ENCODE results near the gene MCM3. TPM values are rescaled to one million over a fixed set of nuclear protein-coding genes. Genes with fewer than 3 reads are reported as not detected.
A peak's percentile ranks its signal among the peaks of the same experiment; 100 is the strongest.

The MCM3 gene
- total RNA-seq, 1 experiment from 2014 or later, result 209 TPM

DNA sequence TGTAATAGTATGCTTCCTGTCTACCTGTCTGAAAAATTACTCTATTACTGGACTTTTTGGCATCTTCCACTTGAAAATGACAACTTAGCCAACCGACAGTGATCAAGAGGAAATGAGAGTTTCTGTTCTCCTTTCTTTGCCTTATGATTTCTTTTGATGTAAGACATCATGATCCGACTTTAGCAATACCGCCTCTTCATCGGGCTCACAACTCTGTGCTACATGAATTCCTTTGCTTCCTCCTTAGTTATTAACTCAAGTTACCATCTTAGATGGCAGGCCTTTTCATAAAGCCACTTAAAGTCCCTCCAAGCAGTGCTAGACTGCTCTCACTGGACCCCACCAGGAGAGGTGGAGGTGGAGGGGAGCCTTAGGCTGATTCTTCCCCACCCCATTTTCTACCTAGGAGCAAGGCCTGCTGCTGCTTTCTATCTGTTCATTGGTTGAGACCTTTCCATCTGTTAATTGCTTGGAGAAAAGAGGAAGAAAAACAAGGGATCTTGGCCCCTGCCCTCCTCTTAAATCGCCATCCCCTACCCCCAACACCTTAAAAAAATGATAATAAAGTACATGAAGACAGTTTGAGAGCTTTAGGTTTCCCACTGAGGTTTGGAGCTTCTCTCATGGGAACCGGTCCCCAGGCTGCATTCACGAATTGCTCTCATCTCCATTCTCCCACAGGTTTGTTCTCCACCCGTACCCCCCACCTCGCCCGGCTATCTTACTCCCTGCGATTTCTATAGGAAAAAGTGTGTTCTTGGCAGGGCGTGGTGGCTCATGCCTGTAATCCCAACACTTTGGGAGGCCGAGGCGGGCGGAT is 21.6 kb upstream of the MCM3 start:
- in situ Hi-C loops (cut with HindIII; ENCODE audit: low pct_unique_long_range_greater_than_20kb, low sequenced_read_pairs), result no loop called here
- no peak for DNase-seq (ENCODE audit: low read depth)

DNA sequence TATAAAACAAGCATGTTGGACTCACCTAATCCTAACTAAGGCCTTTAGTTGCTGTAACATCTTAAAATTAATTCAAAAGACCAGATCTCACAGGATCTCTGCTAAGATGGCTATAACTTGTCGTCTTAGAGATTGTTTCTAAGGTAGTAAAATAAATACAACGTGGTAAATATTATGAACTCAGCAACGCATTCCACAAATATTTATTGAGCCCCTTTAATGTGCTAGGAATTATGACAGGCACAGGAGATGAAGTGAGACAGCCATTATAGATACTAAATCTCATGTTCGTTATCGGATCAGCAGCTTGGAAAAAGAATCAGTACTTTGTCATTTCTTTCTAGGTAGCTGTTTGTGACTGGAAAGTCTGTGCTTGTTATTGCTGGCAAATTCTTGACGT is 20.9 kb upstream of the MCM3 start:
- in situ Hi-C loops (cut with HindIII; ENCODE audit: low pct_unique_long_range_greater_than_20kb, low sequenced_read_pairs), result no loop called here
- no peak for DNase-seq (ENCODE audit: low read depth)

DNA sequence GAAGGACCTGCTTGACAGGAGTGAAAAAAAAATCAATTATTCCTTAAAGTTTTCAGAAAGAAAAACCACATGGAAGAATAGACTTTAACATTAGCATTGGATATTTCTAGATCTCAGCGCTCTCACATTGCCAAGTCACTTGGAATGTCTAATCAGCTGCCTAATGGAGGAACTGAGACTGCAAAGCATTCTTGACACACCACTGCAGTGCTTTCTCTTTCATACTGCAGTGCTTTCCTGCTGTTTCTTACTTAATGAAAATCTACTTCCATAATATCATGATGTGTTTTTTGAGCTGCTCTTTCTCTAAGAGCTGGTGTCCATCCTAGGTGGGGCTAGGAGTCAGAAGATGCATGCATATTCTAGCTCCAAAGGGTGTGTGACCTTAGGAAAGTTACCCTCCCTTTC is 20.4 kb upstream of the MCM3 start:
- no peak for DNase-seq (ENCODE audit: low read depth)
- in situ Hi-C loops (cut with HindIII; ENCODE audit: low pct_unique_long_range_greater_than_20kb, low sequenced_read_pairs), result no loop called here

- in situ Hi-C loops (cut with HindIII; ENCODE audit: low pct_unique_long_range_greater_than_20kb, low sequenced_read_pairs), result no loop called here
- no peak for DNase-seq (ENCODE audit: low read depth)
Measured at GRCh38 chr6:52303178-52303577, 18.6 kb upstream of the MCM3 start.

DNA sequence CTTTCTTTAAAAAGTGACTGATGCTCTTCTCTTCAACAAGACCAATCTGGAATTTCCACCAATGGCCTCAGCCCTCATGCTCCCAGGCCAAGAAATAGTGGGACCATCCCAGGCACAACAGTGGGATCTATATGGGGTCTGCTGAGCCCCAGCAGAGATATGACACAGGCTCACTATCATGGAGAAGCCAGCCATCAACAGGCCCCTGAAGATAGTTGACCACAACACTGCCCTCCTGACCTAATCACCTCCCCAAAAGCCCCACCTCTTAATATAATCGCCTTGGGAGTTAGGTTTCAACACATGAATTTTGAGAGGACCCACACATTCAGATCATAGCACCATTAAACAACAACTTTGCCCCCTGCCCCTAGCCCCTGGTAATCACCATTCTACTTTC is 16.8 kb upstream of the MCM3 start:
- no peak for DNase-seq (ENCODE audit: low read depth)
- in situ Hi-C loops (cut with HindIII; ENCODE audit: low pct_unique_long_range_greater_than_20kb, low sequenced_read_pairs), result no loop called here

GRCh38 chr6:52300489-52300931 is 16.0 kb upstream of the MCM3 start:
- no peak for DNase-seq (ENCODE audit: low read depth)
- in situ Hi-C loops (cut with HindIII; ENCODE audit: low pct_unique_long_range_greater_than_20kb, low sequenced_read_pairs), result no loop called here

DNA sequence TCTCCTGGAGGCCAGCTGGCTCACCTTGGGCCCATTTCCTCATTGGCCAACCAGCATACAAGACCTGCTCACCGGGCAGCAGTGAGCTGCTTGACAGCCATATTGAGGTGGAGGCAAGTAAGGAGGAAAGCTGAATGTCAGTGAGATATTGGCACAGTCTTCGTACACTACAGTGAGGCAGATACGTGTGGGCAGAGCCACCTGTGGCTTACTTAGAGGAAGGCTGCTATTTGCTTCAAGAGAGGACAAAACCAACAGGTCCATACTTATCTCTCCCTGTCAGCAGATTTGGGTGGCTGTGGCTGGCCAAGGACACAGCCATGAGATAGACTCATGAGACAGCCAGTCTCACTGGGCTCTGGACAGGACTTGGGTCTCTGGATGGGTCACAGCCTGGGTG is 15.1 kb upstream of the MCM3 start:
- no peak for DNase-seq (ENCODE audit: low read depth)
- in situ Hi-C loops (cut with HindIII; ENCODE audit: low pct_unique_long_range_greater_than_20kb, low sequenced_read_pairs), result loop anchor here (25.0 kb wide), 1 partner anchor 363 kb away; the partner anchor contains the start of gene TMEM14A

DNA sequence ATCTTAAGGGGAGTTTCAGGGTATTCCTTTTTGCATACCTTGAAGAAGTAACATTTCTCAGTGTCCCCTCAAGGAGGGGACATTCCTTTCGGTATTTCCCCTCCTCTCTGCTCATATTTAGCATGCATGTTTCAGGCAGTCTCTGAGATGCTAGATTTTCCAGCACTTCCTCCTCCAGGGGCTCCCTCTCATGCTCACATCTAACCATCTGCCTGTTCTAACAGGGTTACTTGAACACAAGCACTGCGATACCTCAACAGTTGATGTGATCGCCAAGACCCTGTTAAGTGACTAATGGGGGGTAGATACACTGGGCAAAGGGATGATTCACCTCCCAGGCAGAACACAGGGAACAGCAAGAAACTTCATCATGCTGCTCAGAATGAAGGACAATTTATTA is 12.9 kb upstream of the MCM3 start:
- DNase-seq (ENCODE audit: low read depth), result peak; percentile 38
- in situ Hi-C loops (cut with HindIII; ENCODE audit: low pct_unique_long_range_greater_than_20kb, low sequenced_read_pairs), result loop anchor here (25.0 kb wide), 1 partner anchor 365 kb away; the partner anchor contains the start of gene TMEM14A

DNA sequence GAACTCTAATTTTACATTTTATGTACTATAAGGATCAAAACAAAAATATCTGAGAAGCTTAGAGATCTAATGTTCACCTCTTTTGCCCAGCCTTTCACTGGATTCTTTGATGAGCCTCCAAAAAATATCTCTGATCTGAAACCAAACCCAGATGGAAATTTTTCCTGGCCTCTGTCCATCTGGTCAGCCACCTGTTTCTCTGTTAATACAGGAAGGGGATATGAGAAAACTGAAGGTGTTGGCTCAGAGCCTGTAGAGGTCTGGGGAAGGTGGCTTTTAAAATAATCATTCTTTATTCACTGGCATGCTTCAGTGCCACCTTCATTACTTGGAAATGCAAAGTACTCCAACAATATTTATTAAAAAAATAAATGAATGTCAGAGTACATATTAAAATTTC is 8.5 kb upstream of the MCM3 start:
- in situ Hi-C loops (cut with HindIII; ENCODE audit: low pct_unique_long_range_greater_than_20kb, low sequenced_read_pairs), result loop anchor here (25.0 kb wide), 1 partner anchor 369 kb away; the partner anchor contains the start of gene TMEM14A

DNA sequence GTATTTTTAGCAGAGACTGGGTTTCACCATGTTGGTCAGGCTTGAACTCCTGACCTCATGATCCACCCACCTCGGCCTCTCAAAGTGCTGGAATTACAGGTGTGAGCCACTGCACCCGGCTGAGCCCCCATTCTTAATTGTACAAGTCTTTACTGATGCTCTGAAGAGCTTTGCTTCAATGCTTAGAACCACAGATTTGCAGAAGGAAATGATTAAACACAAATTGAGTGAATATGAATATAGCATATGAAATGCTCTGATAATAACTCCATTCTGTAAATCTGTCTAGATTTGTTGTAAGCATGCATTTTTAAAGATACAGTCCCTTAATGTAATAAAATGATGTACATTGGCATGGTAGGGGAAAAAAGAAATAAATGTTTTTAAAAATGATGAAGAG is 4.3 kb upstream of the MCM3 start:
- DNase-seq (ENCODE audit: low read depth), result no peak
- in situ Hi-C loops (cut with HindIII; ENCODE audit: low pct_unique_long_range_greater_than_20kb, low sequenced_read_pairs), result loop anchor here (10.0 to 25.0 kb wide), 2 partner anchors 116 to 373 kb away; partner anchors contain the start of gene TMEM14A

More for the DNA sequence above, 8.5 kb upstream of the MCM3 start:
- DNase-seq (ENCODE audit: low read depth), result peak; percentile 52

GRCh38 chr6:52288216-52288615 is 3.7 kb upstream of the MCM3 start:
- DNase-seq (ENCODE audit: low read depth), result no peak
- in situ Hi-C loops (cut with HindIII; ENCODE audit: low pct_unique_long_range_greater_than_20kb, low sequenced_read_pairs), result loop anchor here (10.0 to 25.0 kb wide), 2 partner anchors 117 to 374 kb away; partner anchors contain the start of gene TMEM14A

- peak; percentile 68 for DNase-seq (ENCODE audit: low read depth)
- in situ Hi-C loops (cut with HindIII; ENCODE audit: low pct_unique_long_range_greater_than_20kb, low sequenced_read_pairs), result loop anchor here (10.0 to 25.0 kb wide), 2 partner anchors 118 to 375 kb away; partner anchors contain the start of gene TMEM14A
Measured at GRCh38 chr6:52286798-52287432, 2.4 kb upstream of the MCM3 start.

DNA sequence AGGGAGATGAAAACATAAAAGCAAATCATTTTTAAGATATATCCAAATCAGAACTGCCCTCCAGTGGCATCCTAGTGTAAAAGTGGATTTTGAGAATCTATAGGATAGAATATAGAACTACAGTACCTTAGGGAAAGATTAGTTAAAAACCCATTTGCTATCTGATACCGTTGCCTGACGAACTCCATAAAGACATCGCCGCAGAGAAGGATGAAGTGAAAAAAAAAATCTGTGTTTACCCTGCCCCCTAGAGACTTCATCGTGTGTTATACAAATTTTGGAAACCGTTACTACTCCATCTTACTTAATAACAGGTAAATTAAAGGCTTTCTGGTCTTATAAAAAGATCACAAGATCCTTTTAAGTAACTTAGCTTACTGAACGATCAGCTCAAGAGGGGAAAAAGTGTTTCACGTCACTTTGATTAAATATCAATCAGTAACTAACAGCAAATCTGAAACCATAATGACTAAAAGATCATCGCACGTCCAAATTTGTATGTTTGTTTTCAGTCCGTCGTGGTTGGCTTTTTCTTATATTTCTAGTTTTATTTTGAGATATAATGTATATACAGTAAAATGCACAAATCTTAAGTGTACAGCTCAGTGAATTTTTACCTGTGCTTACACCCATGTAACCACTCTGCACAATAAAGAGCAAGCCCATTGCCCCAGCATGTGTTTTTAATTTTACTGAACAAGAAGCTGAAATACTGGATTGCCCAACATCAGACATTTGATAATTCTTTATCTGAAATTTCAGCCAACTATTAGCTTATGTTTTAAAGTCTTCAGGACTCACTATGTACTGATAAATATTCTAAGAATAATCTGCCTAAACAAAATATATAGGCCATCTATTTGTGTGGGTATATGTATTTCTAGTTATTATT is 881 bp upstream of the MCM3 start:
- in situ Hi-C loops (cut with HindIII; ENCODE audit: low pct_unique_long_range_greater_than_20kb, low sequenced_read_pairs), result loop anchor here (10.0 to 25.0 kb wide), 2 partner anchors 119 to 377 kb away; partner anchors contain the start of gene TMEM14A
- DNase-seq (ENCODE audit: low read depth), result no peak

GRCh38 chr6:52284131-52284459 is 447 bp downstream of the MCM3 start:
- in situ Hi-C loops (cut with HindIII; ENCODE audit: low pct_unique_long_range_greater_than_20kb, low sequenced_read_pairs), result loop anchor here (10.0 to 25.0 kb wide), 2 partner anchors 121 to 378 kb away; partner anchors contain the start of gene TMEM14A

GRCh38 chr6:52283111-52283510 is 1.4 kb downstream of the MCM3 start:
- in situ Hi-C loops (cut with HindIII; ENCODE audit: low pct_unique_long_range_greater_than_20kb, low sequenced_read_pairs), result loop anchor here (10.0 to 25.0 kb wide), 2 partner anchors 122 to 379 kb away; partner anchors contain the start of gene TMEM14A
- no peak for DNase-seq (ENCODE audit: low read depth)

More at GRCh38 chr6:52284131-52284459, 447 bp downstream of the MCM3 start:
- no peak for DNase-seq (ENCODE audit: low read depth)

DNA sequence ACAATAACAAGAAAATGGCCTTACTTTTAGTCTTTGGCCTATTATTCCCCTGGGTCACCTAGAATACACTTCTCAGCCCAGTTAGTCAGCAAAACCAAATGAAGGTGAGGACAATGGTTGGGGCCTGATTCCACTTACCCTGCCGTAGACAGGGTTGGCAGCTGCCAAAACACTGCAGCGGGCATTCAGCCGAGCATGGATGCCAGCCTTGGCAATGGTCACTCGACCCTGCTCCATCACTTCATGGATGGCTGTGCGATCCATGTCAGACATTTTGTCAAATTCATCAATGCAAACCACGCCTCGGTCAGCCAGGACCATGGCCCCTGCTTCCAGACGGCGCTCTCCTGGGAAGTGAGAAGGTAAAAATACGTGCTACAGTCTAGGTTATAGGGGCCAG is 8.4 kb downstream of the MCM3 start:
- in situ Hi-C loops (cut with HindIII; ENCODE audit: low pct_unique_long_range_greater_than_20kb, low sequenced_read_pairs), result loop anchor here (25.0 kb wide), 1 partner anchor 386 kb away; the partner anchor contains the start of gene TMEM14A
- no peak for DNase-seq (ENCODE audit: low read depth)

DNA sequence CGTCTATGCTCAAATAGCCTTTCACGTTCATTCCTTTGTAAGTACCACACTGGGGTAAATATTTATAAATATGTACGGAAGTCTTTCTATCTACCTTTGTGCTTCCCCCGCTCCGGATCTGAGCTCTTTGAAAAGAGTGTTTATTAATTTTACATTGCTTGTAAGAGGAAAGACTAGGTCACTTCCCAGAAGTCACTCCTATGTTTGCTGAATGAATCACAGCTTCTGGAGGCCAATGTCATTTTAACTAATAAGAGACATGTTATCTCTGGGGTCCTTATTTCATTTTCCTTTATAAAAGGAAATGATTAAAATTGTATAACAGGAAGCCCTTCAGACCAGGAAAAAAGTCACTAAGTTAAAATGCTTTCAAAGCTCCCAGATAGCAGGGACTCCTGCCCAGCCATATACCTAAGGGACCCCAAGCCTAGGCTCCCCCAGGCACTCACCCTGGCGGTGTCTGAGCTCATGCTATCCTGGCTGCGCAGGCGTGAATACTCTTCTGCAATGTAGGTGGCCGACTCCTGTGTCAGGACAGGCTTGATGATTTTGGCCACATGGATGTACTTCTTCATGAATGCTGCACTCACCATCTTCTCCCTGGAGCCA is 12.6 kb downstream of the MCM3 start:
- in situ Hi-C loops (cut with HindIII; ENCODE audit: low pct_unique_long_range_greater_than_20kb, low sequenced_read_pairs), result no loop called here

More for the DNA sequence above, 12.6 kb downstream of the MCM3 start:
- no peak for DNase-seq (ENCODE audit: low read depth)

All from Caki2 (cell line).